Measurements from ENCODE around the gene PHYH.

DNA sequence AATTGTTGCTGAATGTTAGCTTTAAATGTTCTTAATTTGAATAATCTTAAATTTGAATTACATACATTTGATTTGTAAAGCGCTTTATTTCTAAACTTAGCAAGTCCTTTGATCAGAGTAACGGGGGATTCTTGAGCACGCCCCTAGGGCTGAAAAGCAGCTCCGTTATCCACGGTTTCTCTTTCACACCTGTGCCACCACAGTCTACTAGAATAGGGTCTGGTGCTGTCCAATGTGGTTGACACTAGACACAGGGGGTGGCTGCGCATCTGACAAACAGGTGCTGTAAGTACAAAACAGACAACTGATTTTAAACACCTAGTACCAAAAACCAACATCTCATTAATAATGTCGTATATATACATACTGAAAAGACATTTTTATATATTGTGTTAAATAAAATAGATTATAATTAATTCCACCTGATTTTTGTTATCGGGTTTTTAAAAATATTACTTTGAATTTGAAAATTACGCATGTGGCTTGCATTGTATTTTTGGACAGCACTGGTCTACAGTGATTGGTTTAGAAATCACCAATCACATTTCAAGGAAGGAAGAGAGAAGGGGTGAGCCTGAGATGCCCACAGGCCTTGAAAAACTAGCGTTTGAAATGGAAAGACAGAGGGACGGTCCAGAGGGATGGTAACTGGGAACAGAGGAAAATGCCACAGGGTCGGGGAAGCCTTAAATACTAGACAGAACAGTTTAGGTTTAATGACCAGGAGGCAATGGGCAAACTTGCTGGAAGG is 40.9 kb upstream of the PHYH start:
- TF ChIP-seq CTCF (IDR thresholded peaks at IDR 0.05; ENCODE audit: low read depth, low read length) (no peak), EZH2phosphoT487 (IDR thresholded peaks at IDR 0.05; ENCODE audit: low read depth) (no peak)
